HG02798 (cell line): ENCODE data around the gene IFI27.
A peak's percentile ranks its signal among the peaks of the same experiment; 100 is the strongest.

Source experiments
- ATAC-seq: cut with Tn5 transposase; IDR thresholded peaks from one replicate; pipeline ENCODE4 v1.9.1; 2021; ENCODE audit warnings: mild to moderate bottlenecking; ENCODE audit not compliant: unreplicated experiment, poor library complexity

The IFI27 gene

GRCh38 chr14:94123868-94124267 is 13.3 kb downstream of the IFI27 start:
- ATAC-seq: no peak

GRCh38 chr14:94124582-94125377 is 14.2 kb downstream of the IFI27 start:
- no peak for ATAC-seq

DNA sequence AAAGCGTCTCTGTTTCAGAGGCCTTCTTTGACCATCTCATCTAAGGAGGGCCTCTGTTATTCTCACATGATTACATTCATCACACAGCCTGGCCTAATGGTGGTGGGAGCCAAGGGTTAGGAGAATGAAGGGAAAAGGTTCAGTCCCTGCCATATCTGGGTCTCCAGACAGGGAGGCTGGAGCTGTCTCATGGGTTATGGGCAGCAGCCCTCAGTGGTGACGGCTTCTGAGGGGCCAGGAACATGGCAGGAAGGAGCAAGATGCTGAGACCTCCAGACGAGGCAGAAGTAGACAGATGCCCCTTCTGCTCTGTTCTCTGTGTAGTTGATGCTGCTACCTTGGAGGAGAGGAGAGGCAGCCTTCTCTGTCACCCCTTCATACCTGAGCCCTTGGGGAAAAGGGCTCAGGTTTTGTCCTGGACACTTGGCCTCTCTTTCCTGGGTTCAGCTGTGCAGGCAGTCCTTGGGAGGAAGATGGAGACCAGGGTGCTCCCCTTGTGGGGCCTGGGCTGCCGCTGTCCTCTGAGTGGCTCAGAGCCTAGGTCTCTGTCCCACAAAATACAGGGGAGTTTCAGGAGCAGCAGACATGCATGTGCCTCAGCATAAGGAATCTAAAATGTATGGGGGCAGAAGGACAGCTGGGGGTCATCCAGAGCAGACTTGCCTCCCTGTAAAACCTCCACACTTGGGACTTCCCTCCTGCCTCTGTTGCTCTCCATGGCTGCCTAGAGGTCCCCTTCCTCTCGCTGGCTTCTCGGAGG is 15.3 kb downstream of the IFI27 start:
- ATAC-seq: no peak

DNA sequence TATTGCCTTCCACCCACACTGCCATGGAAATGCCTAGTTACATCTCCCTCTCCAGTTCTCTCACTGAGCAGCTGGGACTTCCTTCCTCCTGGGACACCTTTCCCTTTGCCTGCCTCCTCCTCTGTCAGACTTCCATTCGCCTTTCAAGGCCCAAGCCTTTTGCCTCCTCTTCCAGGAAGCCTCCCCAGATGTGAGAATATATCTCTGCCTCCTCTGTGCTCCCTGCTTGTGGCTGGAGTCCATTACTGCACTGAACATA is 15.8 kb downstream of the IFI27 start:
- ATAC-seq: no peak

GRCh38 chr14:94126800-94127199 is 16.3 kb downstream of the IFI27 start:
- no peak for ATAC-seq

GRCh38 chr14:94127330-94127729 is 16.8 kb downstream of the IFI27 start:
- ATAC-seq: no peak

DNA sequence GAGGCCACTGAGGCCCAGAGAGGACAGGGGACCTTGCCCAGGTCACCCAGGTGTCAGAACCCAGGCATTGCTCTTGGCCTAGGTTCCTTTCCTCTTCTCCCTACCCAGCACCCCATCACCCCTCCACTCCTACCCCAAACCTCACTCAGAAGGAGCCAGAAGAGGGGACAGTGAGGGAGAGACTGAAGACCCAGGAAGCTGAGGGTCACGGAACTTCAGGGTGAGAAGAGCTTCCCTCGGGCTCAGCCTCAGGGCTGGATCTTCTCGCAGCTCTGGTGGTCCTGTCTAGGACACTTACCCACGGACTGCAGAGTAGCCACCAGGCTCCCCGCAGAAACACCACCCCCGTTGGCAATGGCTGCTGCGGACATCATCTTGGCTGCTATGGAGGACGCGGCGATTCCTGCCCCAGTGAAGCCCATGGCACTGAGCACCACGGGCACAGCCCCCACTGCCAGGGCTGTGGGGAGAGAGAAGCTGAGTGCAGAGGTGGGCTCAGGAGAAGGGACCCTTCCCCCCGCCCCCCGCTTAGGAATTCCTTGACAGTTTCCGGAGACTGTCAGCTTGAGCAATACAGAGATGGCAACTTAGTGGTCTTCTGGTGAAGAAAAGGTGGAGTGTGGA is 17.8 kb downstream of the IFI27 start:
- no peak for ATAC-seq

- peak; percentile 89 for ATAC-seq
Observed at GRCh38 chr14:94129111-94129757, 18.7 kb downstream of the IFI27 start, which contains the start of gene IFI27L2. Gene IFI27L2, minus strand, starts transcription at chr14:94129604. Its CDS starts 40 bp downstream, at chr14:94129564.

- ATAC-seq: no peak
Observed at GRCh38 chr14:94129758-94130414, 19.4 kb downstream of the IFI27 start.

DNA sequence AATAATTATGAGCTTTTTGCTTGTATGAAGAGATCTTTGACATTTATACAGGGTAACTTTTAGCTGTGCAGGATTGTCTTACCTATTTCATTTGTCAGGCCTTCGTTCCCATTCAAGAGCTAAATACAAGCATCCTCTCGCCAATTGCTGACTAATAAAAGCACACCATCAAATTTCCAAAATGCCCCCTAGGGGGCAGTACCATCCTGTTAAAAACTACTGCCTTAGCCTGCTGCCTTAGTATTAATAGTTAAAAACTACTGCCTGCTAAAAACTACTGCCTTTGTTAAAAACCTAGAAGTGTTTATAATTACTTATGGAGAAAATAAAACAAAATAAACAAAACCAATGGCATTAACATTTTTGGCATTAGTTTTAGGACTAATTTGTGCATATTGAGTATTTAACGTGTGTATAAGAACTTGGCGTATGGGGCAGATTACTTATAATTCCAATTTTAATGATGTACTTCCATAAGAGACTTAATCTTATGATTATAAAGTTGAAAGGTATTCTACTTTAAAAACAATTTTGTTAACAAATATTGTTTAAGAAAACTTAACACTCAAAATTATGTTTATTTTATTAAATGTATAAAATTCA is 21.9 kb downstream of the IFI27 start:
- ATAC-seq: no peak

- ATAC-seq: no peak
Observed at GRCh38 chr14:94135476-94135875, 24.9 kb downstream of the IFI27 start.

- peak; percentile 81 for ATAC-seq
Observed at GRCh38 chr14:94136575-94137331, 26.2 kb downstream of the IFI27 start.

DNA sequence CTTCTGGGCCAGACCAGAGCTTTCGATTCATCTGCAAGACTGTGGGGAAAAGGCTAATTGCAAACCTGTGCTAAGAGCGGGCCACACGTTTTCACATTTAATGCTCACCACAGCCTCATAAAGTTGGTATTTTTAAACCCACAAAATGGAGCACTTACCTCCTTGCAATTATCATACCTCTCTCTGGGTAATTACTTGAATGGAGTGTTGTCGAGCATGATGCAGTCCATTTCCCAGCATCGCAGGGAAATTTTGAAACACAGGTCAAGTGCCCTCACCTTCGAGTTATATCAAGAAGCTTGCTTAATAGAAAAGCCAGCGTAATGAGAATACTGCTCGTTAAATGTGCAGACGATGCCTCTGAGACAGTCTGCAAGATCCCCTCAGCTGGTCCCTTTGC is 27.7 kb downstream of the IFI27 start:
- ATAC-seq: no peak

DNA sequence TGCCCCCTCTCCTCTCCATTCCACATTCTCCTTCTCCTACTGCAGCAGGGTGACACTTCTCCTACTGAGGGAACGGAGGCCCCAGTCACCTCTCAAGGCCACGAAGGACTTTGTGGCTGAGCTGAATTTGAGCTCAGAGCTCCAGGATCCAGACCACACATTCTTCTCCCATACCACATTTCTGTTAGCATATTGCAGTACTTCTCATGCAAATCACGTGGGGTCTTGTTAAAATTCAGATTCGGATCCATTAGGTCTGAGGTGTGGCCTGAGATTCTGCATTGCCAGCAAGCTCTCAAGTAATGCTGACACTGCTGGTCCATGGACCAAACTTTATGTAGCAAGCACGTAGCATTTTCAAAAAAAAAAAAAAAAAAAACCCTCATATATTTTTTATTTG is 28.5 kb downstream of the IFI27 start:
- no peak for ATAC-seq

- ATAC-seq: no peak
Observed at GRCh38 chr14:94139421-94139820, 28.9 kb downstream of the IFI27 start.

- no peak for ATAC-seq
Observed at GRCh38 chr14:94142247-94142646, 31.7 kb downstream of the IFI27 start.

DNA sequence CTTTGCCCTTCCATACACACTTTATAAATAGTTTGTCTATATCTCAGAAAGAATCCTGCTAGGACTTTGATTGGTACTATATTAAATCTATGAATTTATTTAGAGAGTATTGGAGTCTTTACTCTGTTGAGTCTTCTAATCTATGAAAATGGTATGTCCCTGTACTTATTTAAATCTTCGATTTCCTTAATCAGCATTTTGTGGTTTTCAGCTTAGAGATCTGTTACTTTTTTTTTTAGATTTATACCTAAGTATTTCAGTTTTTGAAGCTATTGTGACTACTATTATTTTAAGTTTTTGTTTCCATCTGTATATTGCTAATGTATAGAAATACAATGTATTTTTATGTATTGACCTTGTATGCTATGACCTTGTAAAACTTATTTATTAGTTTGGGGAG is 32.3 kb downstream of the IFI27 start:
- ATAC-seq: no peak

DNA sequence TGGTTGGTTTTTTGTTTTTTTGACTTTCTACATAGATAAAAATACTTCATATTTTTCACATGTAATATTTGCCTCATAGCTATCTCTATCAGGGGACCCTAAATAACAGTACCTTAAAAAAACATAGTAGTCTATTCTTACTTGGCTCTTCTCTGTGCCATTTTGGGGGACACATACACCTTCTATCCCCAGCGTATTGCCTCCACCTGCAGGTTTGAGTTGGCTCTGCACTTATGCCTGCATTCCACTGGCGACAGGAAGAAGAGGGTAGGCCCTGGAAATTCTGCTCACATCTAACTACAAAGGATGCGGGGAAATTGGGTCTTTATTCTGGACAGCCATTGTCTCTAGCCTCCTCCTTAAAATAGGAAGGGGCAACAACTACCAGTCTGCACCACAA is 32.7 kb downstream of the IFI27 start:
- ATAC-seq: peak; percentile 34

- no peak for ATAC-seq
Observed at GRCh38 chr14:94143711-94144110, 33.2 kb downstream of the IFI27 start.
